Testis (tissue), 3 donors: ENCODE results near the gene HSD17B12. TPM values are rescaled to one million over a fixed set of nuclear protein-coding genes. Genes with fewer than 3 reads are reported as not detected.

Experiments
- DNase-seq: peaks from one replicate; pipeline ENCODE4 v3.0.0-alpha.2; 2019
- H3K27ac ChIP-seq, 2 donors: fragments of 200-600 bp; sonication (generic); one replicate each; pipeline ENCODE4 v1.5.1; 2019
- H3K27me3 ChIP-seq: fragments of 200-600 bp; sonication (generic); one replicate; pipeline ENCODE4 v1.5.1; 2019
- H3K36me3 ChIP-seq: fragments of 200-600 bp; sonication (generic); one replicate; pipeline ENCODE4 v1.5.1; 2017; ENCODE audit warnings: low read depth; ENCODE audit errors: missing control alignments
- H3K4me1 ChIP-seq: fragments of 200-600 bp; sonication (generic); one replicate; pipeline ENCODE4 v1.5.1; 2019
- H3K4me3 ChIP-seq, 2 donors: fragments of 200-600 bp; sonication (generic); one replicate each; pipeline ENCODE4 v1.5.1; 2017 to 2019
- H3K9me3 ChIP-seq: fragments of 200-600 bp; sonication (generic); one replicate; pipeline ENCODE4 v1.5.1; 2017
- CTCF ChIP-seq, 3 experiments: fragments of 450-650 bp in 2 of 3; fragments of 200-600 bp in 1 of 3; sonication (generic) in 1 of 3; IDR thresholded peaks; one replicate each; pipeline ENCODE4 v1.5.1; 2016 to 2019; ENCODE audit warnings: antibody characterized with exemption in 3 of 3, mild to moderate bottlenecking in 2 of 3, moderate library complexity in 1 of 3
- POLR2A ChIP-seq: fragments of 450-650 bp; IDR thresholded peaks from one replicate; pipeline ENCODE4 v1.6.1; 2017; ENCODE audit warnings: antibody characterized with exemption, mild to moderate bottlenecking, moderate library complexity
- WGBS, 2 donors: methylation state at CpG; one replicate each; pipeline ENCODE4 v1.1.5; 2018; 5-methylcytosine and 5-hydroxymethylcytosine counted together
- intact Hi-C: fragments of 100-400 bp; cut with DNase I; formaldehyde crosslinking; loops from one replicate; pipeline ENCODE4 v1.15.1; 2023; ENCODE audit warnings: low total_unique reads
- polyA plus RNA-seq: library from polyadenylated mRNA; stranded (reverse); fragments of 350-450 nt; fragmentation: Illumina TruSeq; extraction: RNeasy Lipid Tissue Mini Kit (QIAGEN cat#74804); gene quantifications from one replicate; pipeline ENCODE4 v1.2.3, GENCODE V29; 2014; ENCODE audit warnings: low read depth, low replicate concordance; ENCODE audit not compliant: insufficient read depth
- total RNA-seq, 2 donors: library from RNA; depleted of rRNA; stranded (reverse); fragments of >200 nt; gene quantifications; one replicate each; pipeline ENCODE4 v1.2.3, GENCODE V29; 2016

The HSD17B12 gene
- total and polyA plus RNA-seq, 3 donors from 2014 or later: 59.6 to 113 (median 93.5) TPM

- Histone ChIP-seq H3K4me1 (peaks cover 7% of the 10 kb centered on the region), H3K27ac (no peak overlapping the region), H3K9me3 (no peaks in the 10 kb centered on the region), H3K36me3 (no peaks in the 10 kb centered on the region), H3K27me3 (no peaks in the 10 kb centered on the region), H3K4me3 (no peak overlapping the region)
- TF ChIP-seq POLR2A: no peak
- no peak for TF ChIP-seq CTCF (IDR thresholded peaks at IDR 0.05)
- WGBS, 2 donors: 87 to 93% methylated on average over 4 of the region's 4 CpGs
- DNase-seq: no peak
- intact Hi-C loops: no loop called here
Measured at GRCh38 chr11:43712676-43713075, 32.1 kb downstream of the HSD17B12 start.

GRCh38 chr11:43718373-43718772 lies 37.8 kb downstream of the HSD17B12 start:
- Histone ChIP-seq H3K4me1 (peaks cover 10% of the 10 kb centered on the region), H3K27ac (no peak overlapping the region), H3K4me3 (no peak overlapping the region), H3K9me3 (no peaks in the 10 kb centered on the region), H3K27me3 (no peaks in the 10 kb centered on the region), H3K36me3 (no peaks in the 10 kb centered on the region)
- DNase-seq: no peak
- TF ChIP-seq CTCF (IDR thresholded peaks at IDR 0.05) (no peak), POLR2A (no peak)
- intact Hi-C loops: no loop called here
- WGBS, 2 donors: 95 to 97% methylated on average over 1 of the region's 1 CpG

GRCh38 chr11:43723617-43724016 lies 43.1 kb downstream of the HSD17B12 start:
- Histone ChIP-seq H3K36me3 (no peaks in the 10 kb centered on the region), H3K27me3 (no peaks in the 10 kb centered on the region), H3K4me1 (no peaks in the 10 kb centered on the region), H3K9me3 (no peaks in the 10 kb centered on the region), H3K4me3 (no peak overlapping the region), H3K27ac (no peak overlapping the region)
- 53 to 70% methylated on average over 3 of the region's 3 CpGs for WGBS, 2 donors
- intact Hi-C loops: no loop called here
- DNase-seq: no peak
- TF ChIP-seq POLR2A (no peak), CTCF (IDR thresholded peaks at IDR 0.05) (no peak)

- DNase-seq: no peak
- H3K4me1 ChIP-seq: peaks cover 12% of the 10 kb centered on the region
- WGBS, 2 donors: 80 to 84% methylated on average over 3 of the region's 3 CpGs
- intact Hi-C loops: no loop called here
- no peak for TF ChIP-seq POLR2A
- no peak for TF ChIP-seq CTCF (IDR thresholded peaks at IDR 0.05)
- no peaks in the 10 kb centered on the region for H3K27me3 ChIP-seq
- H3K9me3 ChIP-seq: no peaks in the 10 kb centered on the region
- no peaks in the 10 kb centered on the region for H3K36me3 ChIP-seq
- no peak overlapping the region for H3K4me3 ChIP-seq
- H3K27ac ChIP-seq: no peak overlapping the region
Measured at GRCh38 chr11:43732225-43732624, 51.7 kb downstream of the HSD17B12 start.

GRCh38 chr11:43734256-43734655 lies 53.7 kb downstream of the HSD17B12 start:
- 69 to 85% methylated on average over 12 of the region's 12 CpGs for WGBS, 2 donors
- no peak for DNase-seq
- Histone ChIP-seq H3K27ac (no peak overlapping the region), H3K36me3 (no peaks in the 10 kb centered on the region), H3K27me3 (no peaks in the 10 kb centered on the region), H3K4me3 (no peak overlapping the region), H3K4me1 (peaks cover 32% of the 10 kb centered on the region), H3K9me3 (no peaks in the 10 kb centered on the region)
- TF ChIP-seq CTCF (IDR thresholded peaks at IDR 0.05) (no peak), POLR2A (no peak)
- intact Hi-C loops: no loop called here
